SK-MEL-5 (cell line): Measurements from ENCODE around the gene CSNK2A3. TPM values are rescaled to one million over a fixed set of nuclear protein-coding genes. Genes with fewer than 3 reads are reported as not detected.

Experiments used
- DNase-seq: peaks from one replicate; pipeline ENCODE4 v3.0.0-alpha.2; 2016; ENCODE audit warnings: low read depth, low spot score
- in situ Hi-C: cut with HindIII; loops from 2 replicates; pipeline ENCODE4 v1.10.0; 2016; ENCODE audit warnings: low sequenced_read_pairs, high pct_unique_total_duplicates, low pct_unique_long_range_greater_than_20kb
- total RNA-seq: library from RNA; depleted of rRNA; stranded (reverse); fragments of >200 nt; shearing (Covaris generic); gene quantifications from 2 replicates; pipeline ENCODE4 v1.2.3, GENCODE V29; 2014

Gene CSNK2A3
- total RNA-seq, 1 experiment from 2014 or later = 1.8 TPM

DNA sequence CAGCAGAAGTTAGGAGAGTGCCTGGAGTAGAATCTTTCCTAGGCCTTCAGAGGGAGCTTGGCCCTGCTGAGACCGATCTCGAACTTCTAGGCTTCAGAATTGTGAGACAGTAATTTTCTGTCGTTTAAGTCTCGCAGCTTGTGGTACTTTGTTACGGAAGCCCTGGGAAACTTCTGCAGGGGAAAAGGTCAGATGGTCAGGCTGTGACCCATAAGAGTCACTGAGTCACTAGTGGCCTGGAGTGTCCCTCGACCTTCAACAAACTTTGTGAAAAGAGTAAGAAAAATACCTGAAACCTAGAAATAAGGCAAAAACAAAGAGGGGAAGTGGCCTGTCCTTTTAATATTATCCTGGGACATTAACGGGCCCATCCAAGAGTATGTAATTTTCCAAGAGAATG lies 34.6 kb downstream of the CSNK2A3 start:
- in situ Hi-C loops = no loop called here
- DNase-seq = no peak

DNA sequence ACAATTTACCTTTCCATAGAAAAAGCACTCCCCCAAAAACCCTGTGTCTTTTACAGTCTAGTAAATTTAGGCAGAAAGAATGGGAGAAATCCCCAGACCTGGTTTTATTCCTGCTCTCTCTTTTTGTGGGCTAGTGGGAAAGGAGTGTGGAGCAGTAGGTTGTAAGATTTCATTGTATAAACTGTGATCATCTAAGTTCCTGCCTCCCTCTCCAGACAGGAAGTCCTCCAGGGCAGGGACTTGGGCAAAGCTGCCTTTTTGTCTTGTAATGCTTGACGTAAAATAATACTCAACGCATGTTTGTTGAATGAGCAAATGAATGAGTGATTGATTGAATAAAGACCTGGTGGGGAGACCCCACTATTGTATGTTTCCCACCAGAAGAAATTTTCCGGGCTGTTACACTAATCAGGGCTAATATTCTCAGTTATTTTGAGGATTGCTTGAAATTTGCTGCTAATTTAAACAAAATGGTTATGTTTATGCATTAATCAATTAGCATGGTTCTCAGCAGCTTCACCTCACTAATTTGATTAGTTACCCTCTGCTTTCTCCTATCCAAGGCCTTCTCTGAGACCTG lies 36.3 kb downstream of the CSNK2A3 start:
- peak; percentile 71 for DNase-seq
- in situ Hi-C loops = no loop called here

DNA sequence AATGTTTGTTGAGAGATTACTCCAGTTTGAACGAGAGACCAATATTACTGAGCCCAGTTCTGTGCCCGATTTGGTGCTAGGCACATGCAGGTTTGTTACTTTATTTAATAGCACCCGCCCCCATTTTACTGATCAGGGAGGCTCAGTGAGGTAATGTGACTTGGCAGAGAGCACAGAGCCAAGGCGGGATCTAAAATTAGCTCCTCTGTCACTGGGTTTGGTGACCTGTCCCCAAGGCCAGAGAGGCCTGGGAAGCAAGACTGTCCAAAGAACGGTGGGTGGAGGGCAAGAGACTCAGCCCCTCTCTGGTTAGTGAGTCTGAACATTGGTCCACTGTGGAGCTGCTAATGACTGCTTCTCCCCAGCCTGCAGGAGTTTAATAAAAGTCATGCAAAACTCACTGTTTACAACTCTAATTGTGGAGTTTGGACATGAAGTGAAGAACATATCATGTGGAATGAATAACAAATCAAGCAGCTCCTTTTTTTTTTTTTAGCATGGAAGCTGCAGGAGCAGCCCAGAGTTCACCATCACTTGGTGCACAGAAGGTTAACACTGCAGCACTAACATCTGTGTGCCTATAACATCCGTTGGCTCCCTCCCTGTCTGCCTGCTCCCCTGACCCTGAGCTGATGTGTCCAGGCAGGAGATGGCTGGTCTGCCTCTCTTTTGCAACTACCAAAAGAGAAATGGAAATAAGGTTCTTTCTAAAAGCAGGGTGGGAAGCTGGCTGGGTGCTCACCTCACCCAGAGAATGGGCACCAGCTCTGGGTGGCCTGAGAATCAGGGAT lies 39.0 kb downstream of the CSNK2A3 start:
- DNase-seq = no peak
- in situ Hi-C loops = no loop called here

DNA sequence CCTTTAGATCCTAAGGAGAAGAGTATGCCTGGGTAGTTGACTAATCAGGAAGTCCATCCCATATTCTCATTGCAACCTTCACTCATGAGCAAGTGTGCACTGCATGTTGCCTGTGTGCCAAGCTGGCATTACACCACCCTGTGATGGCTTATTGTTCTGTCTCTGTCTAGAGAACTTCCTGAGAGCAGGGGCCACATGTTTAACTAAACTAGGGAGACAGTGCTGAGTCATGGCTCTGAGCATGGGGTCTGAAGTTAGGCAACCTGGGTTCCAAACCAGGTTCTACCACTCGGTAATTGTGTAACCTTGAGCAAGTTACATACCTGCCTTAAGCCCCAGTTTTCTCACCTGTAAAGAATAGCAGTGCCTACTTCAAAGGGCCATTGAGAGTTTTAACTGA lies 39.6 kb downstream of the CSNK2A3 start:
- peak; percentile 17 for DNase-seq
- in situ Hi-C loops = no loop called here

DNA sequence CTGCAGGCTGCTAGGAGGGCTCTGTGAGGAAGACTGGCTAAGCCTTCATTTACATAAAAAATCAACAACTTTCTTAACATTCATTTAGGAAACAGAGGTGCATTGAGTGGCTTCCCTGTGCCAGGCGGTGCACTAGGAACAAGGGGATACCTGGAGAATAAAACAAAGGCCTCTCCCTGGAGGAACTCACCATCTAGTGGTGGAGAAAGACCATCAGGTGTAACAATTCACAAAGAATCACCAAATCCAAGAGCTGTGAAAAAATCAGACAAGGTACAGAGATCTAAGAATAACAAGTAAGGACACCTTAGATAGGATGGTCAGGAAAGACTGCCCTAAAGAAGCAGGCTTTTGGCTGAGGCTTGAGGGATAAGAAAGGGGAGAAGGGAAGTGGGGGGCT lies 40.3 kb downstream of the CSNK2A3 start:
- in situ Hi-C loops = no loop called here
- DNase-seq = no peak

DNA sequence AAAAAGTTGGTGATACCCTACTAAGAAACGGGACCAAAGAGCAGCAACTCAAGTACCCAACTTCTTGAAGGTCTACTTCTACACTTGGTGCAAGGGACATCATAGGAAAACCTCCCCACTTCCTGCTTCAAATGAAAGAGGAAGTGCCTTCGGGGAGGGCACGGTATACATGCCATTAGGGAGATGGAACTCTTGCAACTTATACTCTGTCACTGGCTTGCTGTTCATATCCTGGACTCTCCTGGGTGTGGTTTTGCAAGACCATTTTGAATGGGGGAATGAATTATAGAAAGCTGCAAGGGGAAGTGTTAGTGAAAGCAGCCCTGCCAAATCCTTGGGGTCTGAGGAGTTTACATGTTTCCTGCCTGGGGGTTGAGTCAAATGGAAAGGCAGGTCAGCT lies 41.9 kb downstream of the CSNK2A3 start:
- in situ Hi-C loops = no loop called here
- no peak for DNase-seq

DNA sequence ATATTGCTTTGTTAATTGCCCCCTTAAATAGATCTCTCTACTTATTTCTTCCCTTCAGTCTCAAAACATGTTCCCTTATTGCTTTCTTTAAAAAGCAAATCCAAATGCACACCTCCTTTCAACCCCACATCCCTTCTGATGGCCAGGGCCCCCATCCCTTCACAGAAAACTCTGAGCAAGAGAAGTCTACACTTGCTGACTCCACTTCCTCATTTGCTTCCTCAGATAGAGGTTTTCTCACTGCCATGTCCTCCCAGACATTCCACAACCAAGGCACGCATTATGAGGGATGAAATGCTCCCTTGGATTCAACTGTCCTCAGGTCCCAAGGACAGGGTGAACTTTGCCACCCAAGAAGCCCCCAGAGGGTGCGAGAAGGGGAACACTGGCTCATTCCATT lies 43.1 kb downstream of the CSNK2A3 start:
- DNase-seq = no peak
- in situ Hi-C loops = no loop called here

DNA sequence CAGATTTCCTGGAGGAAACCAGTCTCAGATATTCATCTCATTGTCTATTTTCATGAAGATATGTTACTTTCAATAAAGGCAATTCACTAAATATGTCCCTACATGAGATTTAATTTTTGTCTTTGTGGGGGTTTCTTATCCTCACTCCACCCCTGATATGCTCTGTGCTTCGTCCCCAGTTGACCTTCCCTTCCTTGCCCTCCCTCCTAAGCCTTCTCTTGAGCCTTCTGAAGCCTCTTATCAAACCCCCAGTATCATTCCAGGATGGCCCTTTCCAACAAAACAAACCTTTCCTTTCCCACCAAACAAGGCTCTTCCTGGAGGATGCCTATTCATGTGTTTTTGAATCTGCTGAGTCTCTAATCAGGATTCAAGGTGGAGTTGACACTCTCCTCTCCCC lies 44.8 kb downstream of the CSNK2A3 start:
- no peak for DNase-seq
- in situ Hi-C loops = no loop called here

DNA sequence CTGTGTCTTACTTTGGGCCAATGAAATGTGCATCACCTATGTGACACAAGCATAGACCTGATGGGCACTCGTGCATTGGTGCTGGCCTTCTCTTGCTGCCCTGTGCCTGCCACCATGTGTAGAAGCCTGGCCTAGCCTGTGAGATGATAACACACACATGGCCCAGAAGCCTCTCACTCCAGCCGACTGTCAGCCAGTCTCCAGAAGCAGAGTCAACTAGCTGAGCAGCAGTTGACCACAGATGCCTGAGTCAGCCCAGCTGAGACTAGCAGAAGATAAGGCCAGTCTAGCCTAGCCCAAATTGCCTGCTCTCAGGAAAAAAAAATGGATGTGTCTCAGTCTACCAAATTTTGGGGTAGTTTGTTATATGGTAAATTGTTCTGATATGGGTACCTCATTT lies 46.2 kb downstream of the CSNK2A3 start:
- no peak for DNase-seq
- in situ Hi-C loops = no loop called here

DNA sequence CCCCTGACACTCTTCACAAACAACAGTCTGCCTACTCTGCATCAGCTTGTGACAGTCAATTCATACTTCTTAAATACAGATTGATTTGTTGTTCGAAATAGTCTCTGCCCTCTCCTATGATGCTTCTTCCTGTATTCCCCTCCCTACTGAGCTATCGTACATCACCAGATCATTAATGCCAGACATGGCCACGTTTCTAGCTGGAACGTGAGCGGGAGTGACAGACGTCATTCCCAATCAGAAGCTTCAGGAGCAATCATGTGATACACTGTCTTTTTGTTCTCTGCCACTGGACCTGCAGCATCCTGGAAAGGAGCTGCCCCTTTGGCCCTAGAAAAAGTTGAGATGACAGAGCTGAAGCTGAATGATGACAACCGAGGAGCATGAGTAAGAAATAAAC lies 48.5 kb downstream of the CSNK2A3 start:
- no peak for DNase-seq
- in situ Hi-C loops = no loop called here

DNA sequence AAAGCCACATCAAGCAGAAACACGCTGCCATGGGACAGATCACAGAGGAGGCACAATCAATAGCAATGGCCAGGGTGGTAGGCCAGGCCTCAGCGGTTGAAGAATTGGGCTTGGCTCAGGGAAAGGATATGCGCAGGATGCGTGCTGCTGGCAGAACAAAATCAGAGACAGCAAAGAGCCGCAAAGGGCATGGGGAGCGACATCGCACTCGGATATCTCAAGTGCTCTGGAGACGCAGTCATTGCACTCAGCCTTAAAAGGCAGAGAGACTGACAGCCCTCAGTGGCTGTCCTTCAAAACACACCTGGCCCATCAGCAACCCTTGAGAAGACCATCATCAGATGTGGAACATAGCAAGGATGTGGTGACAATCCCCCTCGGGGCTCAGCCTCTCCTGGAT lies 50.5 kb downstream of the CSNK2A3 start:
- in situ Hi-C loops = no loop called here
- DNase-seq = no peak
